GM12878 (cell line): Measurements from ENCODE around the gene CTBS. TPM values are rescaled to one million over a fixed set of nuclear protein-coding genes. Genes with fewer than 3 reads are reported as not detected.

Experiments
- CBFB ChIP-seq: IDR thresholded peaks from 2 replicates; pipeline ENCODE4 v1.6.1; 2016; ENCODE audit warnings: antibody characterized with exemption, low read depth
- CEBPZ ChIP-seq: fragments of 150-350 bp; IDR thresholded peaks from 2 replicates; pipeline ENCODE4 v1.6.1; 2016; ENCODE audit warnings: low read depth, low read length
- DPF2 ChIP-seq: fragments of 450-650 bp; IDR thresholded peaks from 2 replicates; pipeline ENCODE4 v1.6.1; 2017; ENCODE audit warnings: mild to moderate bottlenecking
- ELK1 ChIP-seq: IDR thresholded peaks from 2 replicates; pipeline ENCODE4 v1.6.1; 2012; ENCODE audit warnings: low read depth, low read length, improper control_type of control experiment
- EZH2 ChIP-seq: IDR thresholded peaks from 2 replicates; pipeline ENCODE4 v1.6.1; 2012; ENCODE audit warnings: low read depth, mild to moderate bottlenecking, control low read depth, inconsistent platforms, low read length, borderline replicate concordance; ENCODE audit not compliant: control insufficient read depth
- FOXK2 ChIP-seq: fragments of 450-650 bp; IDR thresholded peaks from 2 replicates; pipeline ENCODE4 v1.6.1; 2017; ENCODE audit warnings: mild to moderate bottlenecking, moderate library complexity
- HDAC6 ChIP-seq: fragments of 200-600 bp; sonication (generic); IDR thresholded peaks from one replicate; pipeline ENCODE4 v1.8.0; 2017; ENCODE audit warnings: antibody characterized with exemption; ENCODE audit not compliant: unreplicated experiment
- MTA2 ChIP-seq: fragments of 450-650 bp; IDR thresholded peaks from 2 replicates; pipeline ENCODE4 v1.6.1; 2016; ENCODE audit warnings: low read depth, mild to moderate bottlenecking, moderate library complexity
- PAX8 ChIP-seq: fragments of 450-650 bp; IDR thresholded peaks from 2 replicates; pipeline ENCODE4 v1.6.1; 2017; ENCODE audit warnings: mild to moderate bottlenecking, moderate library complexity
- POLR2A ChIP-seq: IDR thresholded peaks from 2 replicates; pipeline ENCODE4 v1.6.1; 2011; ENCODE audit warnings: low read depth, mild to moderate bottlenecking, low read length
- POLR2AphosphoS2 ChIP-seq: IDR thresholded peaks from 2 replicates; pipeline ENCODE4 v1.6.1; 2011; ENCODE audit warnings: low read depth, mild to moderate bottlenecking, low read length, improper control_type of control experiment, moderate library complexity
- RAD51 ChIP-seq: fragments of 450-650 bp; IDR thresholded peaks from 2 replicates; pipeline ENCODE4 v1.6.1; 2016; ENCODE audit warnings: moderate library complexity, mild to moderate bottlenecking, inconsistent platforms
- REST ChIP-seq: IDR thresholded peaks from 2 replicates; pipeline ENCODE4 v1.6.1; 2012; ENCODE audit warnings: mild to moderate bottlenecking, low read depth, low read length
- SREBF1 ChIP-seq: IDR thresholded peaks from 2 replicates; pipeline ENCODE4 v1.6.1; 2012; ENCODE audit warnings: mild to moderate bottlenecking, low read length
- TCF12 ChIP-seq: IDR thresholded peaks from 2 replicates; pipeline ENCODE4 v1.6.1; 2011; ENCODE audit warnings: low read depth, mild to moderate bottlenecking, low read length
- USF1 ChIP-seq: IDR thresholded peaks from 2 replicates; pipeline ENCODE4 v1.6.1; 2011; ENCODE audit warnings: borderline replicate concordance, low read depth, mild to moderate bottlenecking, moderate library complexity, mixed read lengths, low read length; ENCODE audit not compliant: insufficient read depth; ENCODE audit errors: extremely low read length
- polyA plus RNA-seq, 11 experiments: library from polyadenylated mRNA; depleted of rRNA in 4 of 11; unstranded in 6 of 11; stranded (reverse) in 5 of 11; fragments of >200 nt; fragmentation: Nextera tagmentation in 4 of 11; fragmentation: Illumina TruSeq in 1 of 11; extraction: Ambion mirVana in 4 of 11; extraction: Trizol in 1 of 11; gene quantifications; 1 replicate in 1 of 11; 2 replicates in 10 of 11; pipeline versions ENCODE4 v1.2.1 to v1.2.3, GENCODE V29; 2011 to 2016; ENCODE audit warnings: inconsistent platforms in 2 of 11, missing spikeins in 2 of 11, low read depth in 1 of 11
- total RNA-seq, 4 experiments: library from RNA; depleted of rRNA in 3 of 4; stranded (reverse); fragments of >200 nt in 3 of 4; fragmentation: Illumina TruSeq in 1 of 4; extraction: Trizol in 1 of 4; gene quantifications; 2 replicates each; pipeline versions ENCODE4 v1.2.1 to v1.2.3, GENCODE V29; 2013 to 2021
- TF ChIP-seq, protein P1 (sequence below): IDR thresholded peaks from 2 replicates; pipeline ENCODE4 v1.6.1; 2012; ENCODE audit warnings: low read depth, low read length, improper control_type of control experiment

Gene CTBS
- total and polyA plus RNA-seq, 10 of the 15 experiments (the other 5 are each of a cell fraction or from before 2014, with no cell fraction given): 4.3 to 21.2 (median 12.3) TPM

GRCh38 chr1:84573967-84574842 is at the start of gene CTBS (continued):
- TF ChIP-seq POLR2A: peak; percentile 99
- TF ChIP-seq PAX8: 0 out of 2 replicates have a peak, but pooled peaks have one; percentile 45
- 0 out of 2 replicates have a peak, but pooled peaks have one; percentile 17 for TF ChIP-seq CBFB
- peak; percentile 32; the same call in 1 of the 2 replicates for TF ChIP-seq RAD51
- no peak for TF ChIP-seq FOXK2
- TF ChIP-seq REST: 0 out of 2 replicates have a peak, but pooled peaks have one; percentile 11
- TF ChIP-seq CEBPZ: no peak
- TF ChIP-seq, protein P1, sequence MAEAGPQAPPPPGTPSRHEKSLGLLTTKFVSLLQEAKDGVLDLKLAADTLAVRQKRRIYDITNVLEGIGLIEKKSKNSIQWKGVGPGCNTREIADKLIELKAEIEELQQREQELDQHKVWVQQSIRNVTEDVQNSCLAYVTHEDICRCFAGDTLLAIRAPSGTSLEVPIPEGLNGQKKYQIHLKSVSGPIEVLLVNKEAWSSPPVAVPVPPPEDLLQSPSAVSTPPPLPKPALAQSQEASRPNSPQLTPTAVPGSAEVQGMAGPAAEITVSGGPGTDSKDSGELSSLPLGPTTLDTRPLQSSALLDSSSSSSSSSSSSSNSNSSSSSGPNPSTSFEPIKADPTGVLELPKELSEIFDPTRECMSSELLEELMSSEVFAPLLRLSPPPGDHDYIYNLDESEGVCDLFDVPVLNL: no peak
- TF ChIP-seq SREBF1: no peak
- no peak for TF ChIP-seq ELK1
- TF ChIP-seq POLR2AphosphoS2: no peak; the same call in 1 of the 2 replicates
- no peak for TF ChIP-seq USF1
- TF ChIP-seq HDAC6: no peak
- TF ChIP-seq MTA2: peak; percentile 20; the same call in 1 of the 2 replicates
- TF ChIP-seq DPF2: peak; percentile 57
- no peak for TF ChIP-seq EZH2
- no peak for TF ChIP-seq TCF12
